Right atrium auricular region (tissue), 2 donors: ENCODE measurements around the gene ENO1. TPM values are rescaled to one million over a fixed set of nuclear protein-coding genes. Genes with fewer than 3 reads are reported as not detected.

Experiments
- DNase-seq: peaks from one replicate; pipeline ENCODE4 v3.0.0-alpha.2; 2019; ENCODE audit warnings: low spot score
- H3K27ac ChIP-seq, 2 donors: fragments of 200-600 bp; sonication (generic); 1 replicate in 1 of 2; 2 replicates in 1 of 2; pipeline ENCODE4 v1.5.1; 2016 to 2019
- H3K27me3 ChIP-seq, 2 donors: fragments of 200-600 bp; sonication (generic); one replicate each; pipeline versions ENCODE4 v1.5.1 to v1.6.0; 2017 to 2019
- H3K36me3 ChIP-seq: fragments of 200-600 bp; sonication (generic); one replicate; pipeline ENCODE4 v1.5.1; 2016
- H3K4me1 ChIP-seq, 2 donors: fragments of 200-600 bp; sonication (generic); one replicate each; pipeline versions ENCODE4 v1.5.1 to v1.6.0; 2017 to 2019
- H3K4me3 ChIP-seq, 2 donors: fragments of 200-600 bp; sonication (generic); 1 replicate in 1 of 2; 2 replicates in 1 of 2; pipeline ENCODE4 v1.5.1; 2017 to 2019; ENCODE audit warnings: mild to moderate bottlenecking in 1 of 2, moderate library complexity in 1 of 2
- H3K9me3 ChIP-seq, 2 donors: fragments of 200-600 bp; sonication (generic); one replicate each; pipeline ENCODE4 v1.5.1; 2019
- CTCF ChIP-seq, 2 donors: fragments of 200-600 bp; sonication (generic); IDR thresholded peaks; one replicate each; pipeline ENCODE4 v1.5.1; 2019; ENCODE audit warnings: antibody characterized with exemption in 2 of 2
- total RNA-seq, 2 donors: library from RNA; depleted of rRNA; stranded (reverse); fragments of >200 nt; gene quantifications; one replicate each; pipeline ENCODE4 v1.1.0, GENCODE V29; 2016

The ENO1 gene
- total RNA-seq, 2 donors from 2014 or later, result 149 to 334 TPM

GRCh38 chr1:8915446-8915845 lies 37.0 kb upstream of the ENO1 start:
- no peak for DNase-seq
- H3K27ac ChIP-seq, result no peak overlapping the region
- H3K27me3 ChIP-seq, result no peaks in the 10 kb centered on the region
- H3K36me3 ChIP-seq, result no peaks in the 10 kb centered on the region
- no peaks in the 10 kb centered on the region for H3K9me3 ChIP-seq
- no peaks in the 10 kb centered on the region for H3K4me1 ChIP-seq
- no peak overlapping the region for H3K4me3 ChIP-seq
- TF ChIP-seq CTCF (IDR thresholded peaks at IDR 0.05), result no peak

GRCh38 chr1:8914466-8914865 lies 36.0 kb upstream of the ENO1 start:
- no peak overlapping the region for H3K27ac ChIP-seq
- DNase-seq, result no peak
- H3K4me1 ChIP-seq, result no peaks in the 10 kb centered on the region
- no peak overlapping the region for H3K4me3 ChIP-seq
- no peaks in the 10 kb centered on the region for H3K36me3 ChIP-seq
- no peak for TF ChIP-seq CTCF (IDR thresholded peaks at IDR 0.05)
- H3K27me3 ChIP-seq, result no peaks in the 10 kb centered on the region
- H3K9me3 ChIP-seq, result no peaks in the 10 kb centered on the region

- no peak for TF ChIP-seq CTCF (IDR thresholded peaks at IDR 0.05)
- Histone ChIP-seq H3K36me3 (no peaks in the 10 kb centered on the region), H3K4me1 (no peaks in the 10 kb centered on the region), H3K27ac (no peak overlapping the region), H3K27me3 (no peaks in the 10 kb centered on the region), H3K4me3 (no peak overlapping the region), H3K9me3 (no peaks in the 10 kb centered on the region)
- no peak for DNase-seq
Measured at GRCh38 chr1:8913457-8913856, 35.0 kb upstream of the ENO1 start.

- no peak overlapping the region for H3K27ac ChIP-seq
- H3K9me3 ChIP-seq, result no peaks in the 10 kb centered on the region
- no peaks in the 10 kb centered on the region for H3K36me3 ChIP-seq
- H3K27me3 ChIP-seq, result no peaks in the 10 kb centered on the region
- DNase-seq, result no peak
- TF ChIP-seq CTCF (IDR thresholded peaks at IDR 0.05), result no peak
- no peak overlapping the region for H3K4me3 ChIP-seq
- no peaks in the 10 kb centered on the region for H3K4me1 ChIP-seq
Measured at GRCh38 chr1:8911416-8912309, 33.2 kb upstream of the ENO1 start.

GRCh38 chr1:8910914-8911313 lies 32.4 kb upstream of the ENO1 start:
- Histone ChIP-seq H3K4me3 (no peak overlapping the region), H3K36me3 (no peaks in the 10 kb centered on the region), H3K9me3 (no peaks in the 10 kb centered on the region), H3K4me1 (no peaks in the 10 kb centered on the region), H3K27ac (no peak overlapping the region), H3K27me3 (no peaks in the 10 kb centered on the region)
- DNase-seq, result no peak
- TF ChIP-seq CTCF (IDR thresholded peaks at IDR 0.05), result no peak

- Histone ChIP-seq H3K36me3 (no peaks in the 10 kb centered on the region), H3K27ac (no peak overlapping the region), H3K4me3 (no peak overlapping the region), H3K9me3 (no peaks in the 10 kb centered on the region), H3K4me1 (no peaks in the 10 kb centered on the region), H3K27me3 (no peaks in the 10 kb centered on the region)
- DNase-seq, result no peak
- TF ChIP-seq CTCF (IDR thresholded peaks at IDR 0.05), result no peak
Measured at GRCh38 chr1:8910331-8910730, 31.8 kb upstream of the ENO1 start.
